ENCODE data around the gene ADCY10. TPM values are rescaled to one million over a fixed set of nuclear protein-coding genes. Genes with fewer than 3 reads are reported as not detected.

The ADCY10 gene
- total RNA-seq, 1 donor from 2014 or later = 0.09 TPM

DNA sequence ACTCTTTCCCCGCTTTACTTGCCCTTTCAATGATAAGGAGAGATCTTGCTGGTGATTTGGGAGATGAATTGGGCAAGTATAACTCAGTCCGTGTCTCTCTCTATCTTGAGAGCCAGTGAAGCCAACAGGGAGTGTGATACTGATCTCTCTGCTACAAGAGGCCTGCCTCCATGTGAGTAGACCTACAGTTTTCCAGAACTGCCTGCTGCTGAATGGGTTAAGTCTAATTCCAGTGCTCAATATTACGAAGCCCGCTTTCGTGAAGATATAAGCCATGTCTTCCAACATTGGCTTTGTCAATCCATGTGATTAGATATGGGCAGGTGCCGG, 92.6 kb downstream of the ADCY10 start:
- DNase-seq (no peak), ATAC-seq (no peak)
- Histone ChIP-seq H3K4me1 (no peaks in the 10 kb centered on the region), H3K27ac (no peak overlapping the region), H3K9me3 (no peaks in the 10 kb centered on the region), H3K27me3 (ENCODE audit: low read depth) (no peaks in the 10 kb centered on the region), H3K4me3 (no peak overlapping the region), H3K36me3 (no peaks in the 10 kb centered on the region)
- intact Hi-C loops (cut with DNase I) = no loop called here
- TF ChIP-seq, protein P1, sequence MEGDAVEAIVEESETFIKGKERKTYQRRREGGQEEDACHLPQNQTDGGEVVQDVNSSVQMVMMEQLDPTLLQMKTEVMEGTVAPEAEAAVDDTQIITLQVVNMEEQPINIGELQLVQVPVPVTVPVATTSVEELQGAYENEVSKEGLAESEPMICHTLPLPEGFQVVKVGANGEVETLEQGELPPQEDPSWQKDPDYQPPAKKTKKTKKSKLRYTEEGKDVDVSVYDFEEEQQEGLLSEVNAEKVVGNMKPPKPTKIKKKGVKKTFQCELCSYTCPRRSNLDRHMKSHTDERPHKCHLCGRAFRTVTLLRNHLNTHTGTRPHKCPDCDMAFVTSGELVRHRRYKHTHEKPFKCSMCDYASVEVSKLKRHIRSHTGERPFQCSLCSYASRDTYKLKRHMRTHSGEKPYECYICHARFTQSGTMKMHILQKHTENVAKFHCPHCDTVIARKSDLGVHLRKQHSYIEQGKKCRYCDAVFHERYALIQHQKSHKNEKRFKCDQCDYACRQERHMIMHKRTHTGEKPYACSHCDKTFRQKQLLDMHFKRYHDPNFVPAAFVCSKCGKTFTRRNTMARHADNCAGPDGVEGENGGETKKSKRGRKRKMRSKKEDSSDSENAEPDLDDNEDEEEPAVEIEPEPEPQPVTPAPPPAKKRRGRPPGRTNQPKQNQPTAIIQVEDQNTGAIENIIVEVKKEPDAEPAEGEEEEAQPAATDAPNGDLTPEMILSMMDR (IDR thresholded peaks at IDR 0.05) = no peak

DNA sequence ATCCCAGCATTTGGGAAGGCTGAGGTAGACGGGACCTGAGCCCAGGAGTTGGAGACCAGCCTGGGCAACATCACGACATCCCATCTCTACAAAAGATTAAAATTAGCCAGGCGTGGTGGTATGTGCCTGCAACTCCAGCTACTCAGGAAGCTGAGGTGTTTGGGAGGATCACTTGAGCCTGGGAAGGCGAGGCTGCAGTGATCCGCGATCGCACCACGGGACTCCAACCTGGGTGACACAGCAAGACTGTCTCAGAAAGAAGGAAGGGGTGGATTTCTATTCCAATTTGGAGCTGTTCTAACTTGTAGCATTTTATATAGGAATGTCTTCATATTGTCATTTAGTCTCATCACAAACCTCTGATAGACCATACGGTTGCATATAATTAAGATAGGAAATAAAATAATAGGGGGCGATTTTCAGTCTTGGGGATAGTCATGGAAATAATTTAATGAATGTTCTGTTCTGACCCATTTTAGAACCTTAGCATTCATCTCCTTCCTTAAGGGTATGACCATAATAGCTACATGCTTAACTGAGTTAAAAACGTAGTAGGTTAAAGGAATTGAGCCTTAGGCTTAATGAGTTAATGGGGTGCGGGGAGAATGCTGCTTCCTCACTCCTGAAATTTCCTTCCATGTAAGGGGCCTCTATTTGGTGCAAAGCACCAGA, 93.1 kb downstream of the ADCY10 start:
- intact Hi-C loops (cut with DNase I) = no loop called here
- H3K27ac ChIP-seq = peak overlapping the region; percentile 56
- H3K4me1 ChIP-seq = no peaks in the 10 kb centered on the region
- no peaks in the 10 kb centered on the region for H3K36me3 ChIP-seq
- DNase-seq = no peak
- ATAC-seq = no peak
- peaks cover 1% of the 10 kb centered on the region for H3K9me3 ChIP-seq
- TF ChIP-seq, protein P1 (IDR thresholded peaks at IDR 0.05) = no peak
- H3K27me3 ChIP-seq (ENCODE audit: low read depth) = no peaks in the 10 kb centered on the region
- no peak overlapping the region for H3K4me3 ChIP-seq

DNA sequence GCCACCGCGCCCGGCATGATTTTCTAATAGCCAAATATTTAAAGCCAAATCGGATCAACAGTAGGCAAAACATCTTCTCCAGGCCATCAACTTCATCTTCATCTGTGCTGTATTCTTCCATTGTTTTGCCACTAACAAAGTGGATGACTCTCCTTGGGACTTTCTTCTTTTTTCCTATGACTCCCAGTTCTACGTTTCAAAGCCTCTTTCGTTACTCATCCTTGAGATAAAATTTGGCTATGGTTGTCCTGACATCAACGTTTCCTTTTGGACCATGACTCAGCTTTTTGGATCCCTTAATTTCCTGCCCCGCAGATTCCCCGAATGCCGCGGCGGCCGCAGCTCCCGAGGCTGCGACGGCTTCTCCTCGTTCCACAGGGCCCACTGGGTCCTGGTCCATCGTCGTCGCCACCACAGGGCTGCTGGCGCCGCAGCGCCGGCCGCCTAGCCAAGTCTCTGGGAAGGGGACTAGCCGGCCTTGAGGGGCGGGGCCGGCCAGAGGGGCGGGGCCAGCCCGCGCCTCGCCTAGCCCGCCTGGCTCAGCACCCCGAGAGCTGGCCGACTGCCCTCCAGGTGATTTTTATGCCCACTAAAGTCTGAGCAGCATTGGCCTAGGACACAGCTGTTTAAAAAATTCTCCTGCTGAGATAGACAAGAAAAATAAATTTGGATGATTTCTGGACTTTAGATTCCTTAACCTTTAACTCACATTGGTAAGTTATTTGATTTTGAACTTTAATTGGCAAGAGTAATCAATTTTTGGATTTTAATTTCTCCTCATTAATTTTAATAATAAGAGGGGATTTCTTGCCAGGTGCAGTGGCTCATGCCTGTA, 93.9 kb downstream of the ADCY10 start:
- H3K4me3 ChIP-seq = peak overlapping the region; percentile 51
- DNase-seq = peak; percentile 76
- no peaks in the 10 kb centered on the region for H3K36me3 ChIP-seq

DNA sequence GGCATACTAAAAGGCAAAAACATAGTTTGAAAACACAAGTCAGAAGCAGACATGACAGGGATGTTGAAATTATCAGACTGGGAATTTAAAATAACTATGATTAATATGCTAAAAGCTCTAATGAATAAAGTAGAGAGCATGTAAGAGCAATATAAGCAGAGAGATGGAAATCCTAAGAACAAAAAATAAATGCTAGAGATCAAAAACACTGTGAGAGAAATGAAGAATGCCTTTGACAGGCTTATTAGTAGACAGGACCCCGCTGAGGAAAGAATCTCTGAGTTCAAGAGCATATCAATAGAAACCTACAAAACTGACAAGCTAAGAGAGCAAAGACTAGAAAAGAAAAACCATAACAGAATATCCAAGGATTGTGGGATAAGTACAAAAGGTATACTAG, 98.3 kb downstream of the ADCY10 start:
- Histone ChIP-seq H3K27me3 (ENCODE audit: low read depth) (no peaks in the 10 kb centered on the region), H3K4me1 (no peaks in the 10 kb centered on the region), H3K9me3 (peaks cover 13% of the 10 kb centered on the region), H3K4me3 (no peak overlapping the region), H3K27ac (no peak overlapping the region), H3K36me3 (no peaks in the 10 kb centered on the region)
- DNase-seq (no peak), ATAC-seq (no peak)
- intact Hi-C loops (cut with DNase I) = no loop called here
- TF ChIP-seq, protein P1 (IDR thresholded peaks at IDR 0.05) = no peak

More for the DNA sequence above, 93.9 kb downstream of the ADCY10 start:
- Histone ChIP-seq H3K27me3 (ENCODE audit: low read depth) (no peaks in the 10 kb centered on the region), H3K4me1 (no peaks in the 10 kb centered on the region), H3K9me3 (peaks cover 9% of the 10 kb centered on the region), H3K27ac (peak overlapping the region; percentile 56)
- peak; percentile 95 to 97 for ATAC-seq
- TF ChIP-seq, protein P1 (IDR thresholded peaks at IDR 0.05) = no peak
- intact Hi-C loops (cut with DNase I) = no loop called here

DNA sequence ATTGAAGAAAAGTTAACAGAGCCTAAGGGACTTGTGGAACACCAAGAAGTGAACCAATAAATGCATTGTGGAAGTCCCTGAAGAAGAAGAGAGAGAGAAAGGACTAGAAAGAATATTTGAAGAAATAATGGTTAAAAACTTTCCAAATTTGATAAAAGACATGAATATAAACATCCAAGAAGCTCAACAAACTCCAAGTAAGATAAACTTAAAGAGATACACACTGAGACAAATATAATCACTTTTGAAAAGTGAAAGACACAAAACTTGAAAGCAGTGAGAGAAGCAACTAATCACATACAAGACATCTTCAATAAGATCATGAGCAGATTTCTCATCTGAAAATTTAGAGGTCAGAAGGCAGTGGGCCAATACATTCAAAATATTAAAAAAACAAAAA, 101.0 kb downstream of the ADCY10 start:
- H3K9me3 ChIP-seq = peaks cover 13% of the 10 kb centered on the region
- no peak overlapping the region for H3K27ac ChIP-seq
- intact Hi-C loops (cut with DNase I) = no loop called here
- TF ChIP-seq, protein P1 (IDR thresholded peaks at IDR 0.05) = no peak
- no peak for DNase-seq
- H3K36me3 ChIP-seq = no peaks in the 10 kb centered on the region
- H3K27me3 ChIP-seq (ENCODE audit: low read depth) = no peaks in the 10 kb centered on the region
- ATAC-seq = no peak
- H3K4me3 ChIP-seq = no peak overlapping the region
- H3K4me1 ChIP-seq = no peaks in the 10 kb centered on the region
